HG03432 (cell line): ENCODE measurements around the gene ERN1.

Experiments used
- ATAC-seq: cut with Tn5 transposase; IDR thresholded peaks from one replicate; pipeline ENCODE4 v1.9.1; 2021; ENCODE audit warnings: mild to moderate bottlenecking, moderate library complexity; ENCODE audit not compliant: unreplicated experiment

Gene ERN1

DNA sequence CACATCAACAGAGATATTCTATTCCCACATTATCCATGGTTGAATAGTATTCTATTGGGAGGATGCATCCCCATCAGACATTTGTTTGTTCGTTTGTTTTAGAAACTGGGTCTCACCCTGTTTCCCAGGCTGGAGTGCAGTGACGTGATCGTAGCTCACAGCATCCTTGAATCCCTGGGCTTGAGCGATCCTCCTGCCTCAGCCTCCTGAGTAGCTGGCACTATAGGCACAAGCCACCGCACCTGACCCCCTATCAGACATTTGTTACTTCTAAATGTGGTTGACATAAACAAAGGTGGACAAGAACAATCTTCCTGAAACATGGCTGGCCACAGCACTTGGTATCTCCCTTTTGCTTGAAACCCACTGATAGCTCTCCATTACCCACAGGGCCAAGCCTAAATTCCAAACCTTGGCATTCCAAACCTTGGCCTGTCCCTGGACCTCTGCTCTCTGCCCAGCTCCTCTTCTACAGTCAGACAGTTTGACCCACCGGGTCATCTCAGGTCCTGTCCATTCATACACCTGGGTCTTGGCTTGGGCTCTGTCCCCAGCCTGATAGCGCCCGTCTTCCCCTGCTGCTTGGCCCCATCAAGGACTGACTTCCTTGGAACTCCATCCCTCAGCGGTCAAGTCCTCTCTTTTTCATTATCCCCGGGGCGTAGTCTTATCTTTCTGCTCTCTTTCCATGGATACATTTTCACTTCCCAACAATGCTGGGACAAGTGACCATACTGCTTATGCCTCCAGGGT lies 133.3 kb downstream of the ERN1 start:
- ATAC-seq = no peak

DNA sequence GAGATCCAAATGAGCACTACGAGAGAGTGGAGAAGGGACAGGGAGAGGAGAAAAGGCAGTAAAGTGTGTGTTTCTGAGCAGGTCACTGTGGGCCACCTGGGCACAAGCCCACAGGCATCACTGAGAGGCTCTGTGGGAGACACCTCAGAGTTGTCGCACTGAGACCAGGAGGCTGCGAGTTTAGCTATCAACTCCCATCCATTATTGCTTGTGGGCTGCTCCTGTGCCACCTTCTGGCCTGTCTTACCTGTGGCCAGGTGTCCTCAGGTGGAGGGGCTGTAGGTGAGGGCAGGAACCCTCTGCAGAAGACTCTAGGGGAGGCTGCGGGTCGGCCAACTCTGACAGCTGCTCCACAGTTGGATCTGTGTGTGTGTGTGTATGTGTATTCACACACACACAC lies 134.3 kb downstream of the ERN1 start:
- no peak for ATAC-seq

DNA sequence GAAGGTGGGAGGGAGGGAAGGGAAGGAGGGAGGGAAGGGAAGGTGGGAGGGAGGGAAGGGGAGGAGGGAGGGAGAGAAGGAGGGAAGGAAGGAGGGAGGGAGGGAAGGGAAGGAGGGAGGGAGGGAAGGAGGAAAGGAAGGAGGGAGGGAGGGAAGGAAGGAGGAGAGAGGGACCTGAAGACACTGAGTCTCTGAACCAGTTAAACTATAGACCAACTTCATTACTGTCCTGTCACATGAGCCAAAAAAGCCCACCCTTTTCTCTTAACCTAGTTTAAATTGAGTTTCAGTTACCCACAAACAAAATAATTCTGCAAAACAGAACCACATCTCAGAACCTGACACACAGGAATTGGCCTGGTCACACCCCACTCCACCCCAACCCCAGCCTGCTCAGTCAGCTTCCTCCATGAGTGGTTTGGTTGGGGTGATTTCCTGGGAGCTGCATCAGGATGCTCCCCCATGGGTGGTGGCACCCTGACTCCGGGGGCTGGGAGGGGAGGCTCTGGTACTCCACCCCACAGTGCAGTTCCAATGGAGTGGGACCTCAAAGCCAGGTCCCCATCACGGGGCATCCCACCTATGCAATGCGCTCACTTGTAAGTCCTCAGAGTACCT lies 136.5 kb downstream of the ERN1 start:
- ATAC-seq = no peak

DNA sequence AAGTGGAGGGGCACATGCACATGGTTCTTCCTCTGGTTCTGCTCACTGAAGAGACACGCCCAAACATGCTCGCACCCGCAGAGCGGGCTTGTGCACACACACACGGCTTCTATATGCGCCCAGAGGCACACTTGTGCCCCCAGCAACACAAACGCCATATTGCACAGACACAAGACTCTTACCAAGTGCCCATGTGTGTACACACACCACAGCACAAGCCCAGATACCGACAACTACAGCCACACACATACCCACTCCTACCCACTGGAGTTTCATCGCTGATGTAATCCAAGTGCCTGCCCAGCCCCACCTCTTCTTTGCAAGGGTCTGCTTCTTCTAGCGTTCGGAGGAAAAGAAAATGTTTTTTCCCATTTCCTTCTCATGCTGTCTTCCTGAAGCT lies 138.3 kb downstream of the ERN1 start:
- no peak for ATAC-seq

DNA sequence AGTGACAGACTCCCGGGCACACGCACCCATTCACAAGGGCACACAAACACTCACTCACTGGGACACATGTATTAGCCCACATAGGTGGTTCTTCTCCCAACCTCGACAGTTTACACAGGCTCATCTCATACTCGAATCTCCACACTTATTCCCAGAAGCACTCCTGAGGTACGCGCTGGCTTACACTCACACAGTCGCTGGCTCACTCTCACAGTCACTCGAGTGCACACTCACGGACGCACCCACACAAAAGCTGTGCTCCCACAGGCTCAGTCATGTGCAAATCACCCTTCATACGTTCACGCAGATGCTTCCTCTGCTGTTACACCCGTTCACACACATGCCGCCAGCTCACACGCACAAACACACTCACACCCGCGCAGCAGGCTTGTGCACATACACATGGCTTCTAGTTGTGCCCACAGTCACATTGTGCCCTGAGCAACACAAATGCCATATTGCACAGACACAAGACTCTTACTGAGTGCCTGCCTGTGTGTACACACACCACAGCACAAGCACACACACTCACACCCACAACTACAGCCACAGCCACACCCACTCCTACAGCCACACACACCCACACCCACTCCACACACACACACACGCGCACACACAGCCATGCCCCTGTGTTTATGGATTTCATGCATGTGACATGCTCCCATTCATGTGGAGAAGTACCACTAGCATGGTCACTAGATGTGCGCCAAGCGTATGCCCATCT lies 140.2 kb downstream of the ERN1 start:
- ATAC-seq = no peak
